ELF-1 (cell line): ENCODE measurements around the gene RFTN2.
"Not testable (repeated sequence)": the region's sequence is repeated elsewhere in the genome, so short reads cannot be mapped to it uniquely, and the experiment has no call there.

ENCODE experiments used
- DNase-seq: peaks from one replicate; pipeline ENCODE4 v3.0.0-alpha.2; 2016; ENCODE audit warnings: low read depth, low spot score

RFTN2 gene

GRCh38 chr2:197604117-197604860 lies 71.1 kb downstream of the RFTN2 start:
- no peak for DNase-seq

- no peak for DNase-seq
Measured at GRCh38 chr2:197601726-197602125, 73.7 kb downstream of the RFTN2 start.

GRCh38 chr2:197600306-197600705 lies 75.1 kb downstream of the RFTN2 start:
- DNase-seq, result no peak

- no peak for DNase-seq
Measured at GRCh38 chr2:197599285-197599965, 76.0 kb downstream of the RFTN2 start.

GRCh38 chr2:197598450-197598849 lies 76.9 kb downstream of the RFTN2 start:
- no peak for DNase-seq

- DNase-seq, result no peak
Measured at GRCh38 chr2:197597166-197597565, 78.2 kb downstream of the RFTN2 start.

GRCh38 chr2:197596766-197597165 lies 78.6 kb downstream of the RFTN2 start:
- no peak for DNase-seq

- no peak for DNase-seq
Measured at GRCh38 chr2:197591339-197592072, 83.9 kb downstream of the RFTN2 start.

- DNase-seq, result not testable (repeated sequence)
Measured at GRCh38 chr2:197587255-197587654, 88.1 kb downstream of the RFTN2 start.

GRCh38 chr2:197580166-197580565 lies 95.2 kb downstream of the RFTN2 start:
- DNase-seq, result not testable (repeated sequence)

- not testable (repeated sequence) for DNase-seq
Measured at GRCh38 chr2:197578294-197578693, 97.1 kb downstream of the RFTN2 start.

- no peak for DNase-seq
Measured at GRCh38 chr2:197577446-197577845, 97.9 kb downstream of the RFTN2 start.

- no peak for DNase-seq
Measured at GRCh38 chr2:197576631-197577030, 98.8 kb downstream of the RFTN2 start.

- no peak for DNase-seq
Measured at GRCh38 chr2:197575987-197576386, 99.4 kb downstream of the RFTN2 start.

GRCh38 chr2:197573608-197574007 lies 101.8 kb downstream of the RFTN2 start:
- no peak for DNase-seq

- no peak for DNase-seq
Measured at GRCh38 chr2:197571627-197572271, 103.6 kb downstream of the RFTN2 start.

GRCh38 chr2:197560146-197560665 lies 115.2 kb downstream of the RFTN2 start:
- DNase-seq, result no peak

GRCh38 chr2:197559681-197560080 lies 115.7 kb downstream of the RFTN2 start:
- no peak for DNase-seq

GRCh38 chr2:197558393-197558792 lies 117.0 kb downstream of the RFTN2 start:
- no peak for DNase-seq

GRCh38 chr2:197556456-197556855 lies 118.9 kb downstream of the RFTN2 start:
- no peak for DNase-seq

- DNase-seq, result no peak
Measured at GRCh38 chr2:197555467-197555866, 119.9 kb downstream of the RFTN2 start.

GRCh38 chr2:197551260-197551659 lies 124.1 kb downstream of the RFTN2 start:
- DNase-seq, result not testable (repeated sequence)
